Measurements from ENCODE around the gene MAPKAP1. TPM values are rescaled to one million over a fixed set of nuclear protein-coding genes. Genes with fewer than 3 reads are reported as not detected.
A peak's percentile ranks its signal among the peaks of the same experiment; 100 is the strongest.

MAPKAP1 gene
- total RNA-seq, 1 donor from 2014 or later, result 70.7 TPM

DNA sequence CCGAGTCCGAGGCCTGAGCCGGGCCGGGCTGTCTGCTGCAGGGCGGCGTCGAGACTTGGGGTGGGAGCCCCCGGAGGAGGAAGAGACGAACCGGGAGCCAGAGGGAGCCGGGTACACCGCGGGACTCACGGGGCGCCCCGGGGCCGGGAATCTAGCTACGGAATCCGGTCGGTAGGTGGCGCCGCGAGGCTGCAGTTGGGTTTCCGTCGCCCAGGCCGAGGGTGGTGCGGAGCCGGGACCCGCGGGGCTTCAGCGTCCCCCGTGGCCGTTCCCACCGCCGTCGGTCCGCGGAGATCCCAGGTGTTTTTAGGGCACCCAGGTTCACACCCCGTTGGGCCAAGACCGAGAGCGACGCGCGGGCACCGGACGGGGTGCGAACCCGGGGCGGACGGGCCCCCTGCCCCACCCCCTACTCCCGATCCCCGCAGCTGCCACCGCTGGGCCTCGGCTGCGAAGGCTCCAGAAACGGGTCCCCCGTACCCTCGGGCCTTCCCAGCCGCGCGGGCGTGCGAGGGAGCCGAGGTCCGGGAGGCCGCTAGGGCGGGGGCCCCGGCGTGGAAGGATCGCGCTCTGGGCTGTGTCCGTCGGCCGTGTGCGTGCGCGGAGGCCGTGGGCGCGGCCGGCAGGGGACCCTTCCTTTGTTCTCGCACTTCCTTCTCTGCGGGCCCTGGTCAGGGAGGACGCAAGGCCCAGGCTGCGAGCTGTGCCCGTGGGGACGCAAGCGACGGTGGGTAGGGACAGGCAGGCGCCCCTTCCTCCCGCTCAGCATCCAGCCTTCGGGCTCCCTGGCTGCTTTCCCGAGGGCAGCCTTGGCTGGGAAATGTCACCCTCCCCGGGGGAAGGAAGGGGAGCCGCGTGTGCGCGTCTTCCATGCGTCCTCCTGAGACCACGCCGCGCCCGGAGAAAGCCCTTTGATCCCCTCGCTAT, 298.8 kb downstream of the MAPKAP1 start:
- DNase-seq (ENCODE audit: extremely low spot score in 2 of 2), result no peak
- Histone ChIP-seq H3K36me3 (no peaks in the 10 kb centered on the region), H3K9me3 (no peaks in the 10 kb centered on the region), H3K27ac (peak overlapping the region; percentile 78), H3K4me3 (peak overlapping the region; percentile 53 to 78), H3K4me1 (peaks cover 14% of the 10 kb centered on the region), H3K27me3 (no peaks in the 10 kb centered on the region)
- TF ChIP-seq POLR2AphosphoS5 (IDR thresholded peaks at IDR 0.05; ENCODE audit: insufficient read depth in 1 of 2, low read depth in 1 of 2) (peak in 1 of 2 donors; percentile 32), POLR2A (IDR thresholded peaks at IDR 0.05) (no peak)
- TF ChIP-seq, protein P1, sequence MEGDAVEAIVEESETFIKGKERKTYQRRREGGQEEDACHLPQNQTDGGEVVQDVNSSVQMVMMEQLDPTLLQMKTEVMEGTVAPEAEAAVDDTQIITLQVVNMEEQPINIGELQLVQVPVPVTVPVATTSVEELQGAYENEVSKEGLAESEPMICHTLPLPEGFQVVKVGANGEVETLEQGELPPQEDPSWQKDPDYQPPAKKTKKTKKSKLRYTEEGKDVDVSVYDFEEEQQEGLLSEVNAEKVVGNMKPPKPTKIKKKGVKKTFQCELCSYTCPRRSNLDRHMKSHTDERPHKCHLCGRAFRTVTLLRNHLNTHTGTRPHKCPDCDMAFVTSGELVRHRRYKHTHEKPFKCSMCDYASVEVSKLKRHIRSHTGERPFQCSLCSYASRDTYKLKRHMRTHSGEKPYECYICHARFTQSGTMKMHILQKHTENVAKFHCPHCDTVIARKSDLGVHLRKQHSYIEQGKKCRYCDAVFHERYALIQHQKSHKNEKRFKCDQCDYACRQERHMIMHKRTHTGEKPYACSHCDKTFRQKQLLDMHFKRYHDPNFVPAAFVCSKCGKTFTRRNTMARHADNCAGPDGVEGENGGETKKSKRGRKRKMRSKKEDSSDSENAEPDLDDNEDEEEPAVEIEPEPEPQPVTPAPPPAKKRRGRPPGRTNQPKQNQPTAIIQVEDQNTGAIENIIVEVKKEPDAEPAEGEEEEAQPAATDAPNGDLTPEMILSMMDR (IDR thresholded peaks at IDR 0.05), result peak; percentile 20 to 83 (median 74)
- intact Hi-C loops (cut with DNase I), result loop anchor here (5.0 to 10.0 kb wide), 2 partner anchors 227 to 989 kb away; no protein-coding TSS in a partner anchor

DNA sequence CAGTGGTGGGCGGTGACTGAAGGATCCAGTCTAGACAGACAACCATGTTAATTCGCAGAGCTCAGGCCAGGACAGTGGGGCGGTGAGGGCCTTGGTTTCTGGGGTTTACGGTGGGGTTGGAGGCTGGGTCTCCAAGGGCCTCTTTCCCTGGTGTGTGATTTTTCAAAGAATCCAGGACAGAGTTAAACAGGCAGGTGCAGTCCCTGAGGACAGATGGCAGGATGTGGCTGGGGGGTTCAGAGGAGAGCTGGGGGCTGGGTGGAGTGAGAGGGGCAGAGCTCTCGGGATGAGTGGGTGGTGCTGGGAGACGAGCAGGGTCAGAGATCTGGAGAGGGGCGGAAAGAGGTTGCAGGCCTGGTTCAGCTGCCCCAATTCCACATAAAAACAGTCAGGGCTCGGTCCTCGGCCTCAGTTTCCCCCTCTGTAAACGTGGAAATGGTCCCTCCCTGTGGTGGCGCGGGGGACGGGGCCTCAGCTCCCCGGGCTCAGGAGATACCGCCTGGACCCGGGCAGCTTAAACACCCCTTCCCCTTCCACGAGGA, 299.5 kb downstream of the MAPKAP1 start:
- Histone ChIP-seq H3K36me3 (no peaks in the 10 kb centered on the region), H3K27ac (peak overlapping the region; percentile 78), H3K4me3 (peak overlapping the region; percentile 53 to 78), H3K27me3 (no peaks in the 10 kb centered on the region), H3K4me1 (peaks cover 14% of the 10 kb centered on the region), H3K9me3 (no peaks in the 10 kb centered on the region)
- no peak for TF ChIP-seq POLR2AphosphoS5 (IDR thresholded peaks at IDR 0.05; ENCODE audit: insufficient read depth in 1 of 2, low read depth in 1 of 2)
- TF ChIP-seq POLR2A (IDR thresholded peaks at IDR 0.05), result no peak
- TF ChIP-seq, protein P1 (IDR thresholded peaks at IDR 0.05), result no peak
- intact Hi-C loops (cut with DNase I), result loop anchor here (5.0 to 10.0 kb wide), 2 partner anchors 227 to 990 kb away; no protein-coding TSS in a partner anchor
- DNase-seq (ENCODE audit: extremely low spot score in 2 of 2), result no peak

DNA sequence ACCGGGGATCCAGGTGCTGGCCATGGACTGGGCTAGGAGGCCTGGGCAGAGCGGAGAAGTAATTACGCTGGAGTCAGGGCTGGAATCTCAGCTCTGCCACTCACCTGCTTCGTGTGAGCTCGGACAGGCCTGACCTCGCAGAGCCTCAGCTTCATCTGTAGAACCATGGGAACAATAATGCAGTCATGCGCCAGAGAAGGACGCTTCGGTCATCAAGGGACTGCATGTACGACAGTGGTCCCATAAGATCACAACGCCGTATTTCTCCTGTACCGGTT, 300.3 kb downstream of the MAPKAP1 start:
- no peak overlapping the region for H3K27ac ChIP-seq
- no peaks in the 10 kb centered on the region for H3K36me3 ChIP-seq
- H3K4me1 ChIP-seq, result peaks cover 14% of the 10 kb centered on the region
- no peaks in the 10 kb centered on the region for H3K9me3 ChIP-seq
- TF ChIP-seq POLR2A (IDR thresholded peaks at IDR 0.05) (no peak), POLR2AphosphoS5 (IDR thresholded peaks at IDR 0.05; ENCODE audit: insufficient read depth in 1 of 2, low read depth in 1 of 2) (no peak)
- TF ChIP-seq, protein P1 (IDR thresholded peaks at IDR 0.05), result no peak
- H3K27me3 ChIP-seq, result no peaks in the 10 kb centered on the region
- no peak overlapping the region for H3K4me3 ChIP-seq
- intact Hi-C loops (cut with DNase I), result loop anchor here (5.0 to 10.0 kb wide), 2 partner anchors 228 to 991 kb away; no protein-coding TSS in a partner anchor
- no peak for DNase-seq (ENCODE audit: extremely low spot score in 2 of 2)

DNA sequence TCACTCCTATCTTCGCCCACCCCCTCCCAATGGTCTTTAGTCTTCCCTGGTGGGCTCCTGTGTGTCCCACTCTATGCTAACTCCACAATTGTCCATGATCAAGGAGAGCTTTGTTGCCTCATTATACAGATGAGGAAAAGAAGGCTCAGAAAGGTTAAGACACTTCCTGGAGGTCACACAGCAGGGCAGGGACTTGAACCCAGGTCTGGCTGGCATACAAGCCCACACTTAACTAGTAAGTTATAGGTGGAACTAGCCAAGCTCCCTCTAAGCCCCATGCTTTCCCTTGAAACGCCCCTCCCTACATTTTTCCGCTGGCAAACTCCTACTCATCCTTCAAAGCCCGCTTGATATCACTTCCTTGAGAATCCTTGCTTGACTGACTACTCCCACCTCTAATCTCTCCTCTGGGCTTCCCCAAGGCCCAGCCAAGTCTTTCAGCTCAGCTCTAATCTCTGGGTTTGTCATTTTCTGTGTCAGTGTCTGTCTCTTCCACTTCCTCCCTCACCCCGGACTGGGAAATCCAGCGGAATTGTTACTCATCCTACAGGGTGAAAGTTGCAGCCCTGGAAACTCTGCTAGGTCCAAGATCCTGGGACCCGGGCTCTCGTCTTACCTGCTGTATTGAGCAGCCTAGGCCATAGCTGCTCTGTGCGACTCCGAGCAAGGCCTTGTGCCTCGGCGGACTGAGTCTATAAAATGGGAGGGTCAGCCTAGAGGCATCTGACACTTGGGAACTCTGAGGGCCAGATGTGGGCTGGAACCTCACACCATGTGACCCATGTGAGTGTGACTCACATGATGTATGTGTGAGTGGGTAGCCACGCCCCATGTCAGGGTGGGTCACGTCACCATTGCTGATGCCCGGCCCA, 300.8 kb downstream of the MAPKAP1 start:
- intact Hi-C loops (cut with DNase I), result loop anchor here (5.0 to 10.0 kb wide), 2 partner anchors 229 to 991 kb away; no protein-coding TSS in a partner anchor

More for the DNA sequence above, 300.8 kb downstream of the MAPKAP1 start:
- Histone ChIP-seq H3K4me1 (peaks cover 14% of the 10 kb centered on the region), H3K4me3 (no peak overlapping the region), H3K9me3 (no peaks in the 10 kb centered on the region), H3K36me3 (no peaks in the 10 kb centered on the region), H3K27me3 (no peaks in the 10 kb centered on the region), H3K27ac (no peak overlapping the region)
- no peak for DNase-seq (ENCODE audit: extremely low spot score in 2 of 2)
- TF ChIP-seq POLR2A (IDR thresholded peaks at IDR 0.05) (no peak), POLR2AphosphoS5 (IDR thresholded peaks at IDR 0.05; ENCODE audit: insufficient read depth in 1 of 2, low read depth in 1 of 2) (no peak)
- TF ChIP-seq, protein P1 (IDR thresholded peaks at IDR 0.05), result no peak

Measured in vagina (tissue), 2 donors.